Naive thymus-derived CD8-positive, alpha-beta T cell (primary cell): Measurements from ENCODE around the gene PNMA6A. TPM values are rescaled to one million over a fixed set of nuclear protein-coding genes. Genes with fewer than 3 reads are reported as not detected.
"Not testable (repeated sequence)": the region's sequence is repeated elsewhere in the genome, so short reads cannot be mapped to it uniquely, and the experiment has no call there.

Experiments
- ATAC-seq, 2 donors: fragments of 150-1000 bp; cut with Tn5 transposase in 1 of 2; sonication (Bioruptor Pico), chemical (Tn5 transposase) in 1 of 2; 1 replicate in 1 of 2; 2 replicates in 1 of 2; pipeline ENCODE4 v1.10.0; 2021; ENCODE audit warnings: mild to moderate bottlenecking in 2 of 2, moderate library complexity in 2 of 2
- POLR2A ChIA-PET: fragments of 350-600 bp; sonication (Branson Sonifier 250); formaldehyde crosslinking; loops from one replicate; lab custom pipeline; 2021; ENCODE audit warnings: antibody characterized with exemption; lab: Charles Lee
- DNase-seq, 10 donors: peaks; one replicate each; pipeline versions ENCODE4 v3.0.0 to v3.0.0-alpha.2; 2020 to 2022
- H3K27ac Mint-ChIP-seq, 10 donors: one replicate each; pipeline ENCODE4 v1.8.0; 2020 to 2022; ENCODE audit warnings: mild to moderate bottlenecking in 10 of 10, mixed read lengths in 10 of 10, moderate library complexity in 4 of 10, inconsistent platforms in 1 of 10
- H3K27me3 Mint-ChIP-seq, 5 donors: one replicate each; pipeline ENCODE4 v1.8.0; 2021 to 2022; ENCODE audit warnings: mixed read lengths in 5 of 5
- H3K36me3 Mint-ChIP-seq, 3 donors: one replicate each; pipeline ENCODE4 v1.8.0; 2020 to 2022; ENCODE audit warnings: mixed read lengths in 3 of 3, mild to moderate bottlenecking in 2 of 3, inconsistent platforms in 1 of 3
- H3K4me1 Mint-ChIP-seq, 4 donors: one replicate each; pipeline ENCODE4 v1.8.0; 2021 to 2022; ENCODE audit warnings: mixed read lengths in 4 of 4
- H3K4me3 Mint-ChIP-seq, 10 donors: one replicate each; pipeline ENCODE4 v1.8.0; 2020 to 2022; ENCODE audit warnings: mild to moderate bottlenecking in 10 of 10, mixed read lengths in 10 of 10, moderate library complexity in 6 of 10, inconsistent platforms in 1 of 10
- H3K9me3 Mint-ChIP-seq, 9 donors: one replicate each; pipeline ENCODE4 v1.8.0; 2020 to 2022; ENCODE audit warnings: mixed read lengths in 9 of 9, mild to moderate bottlenecking in 3 of 9, inconsistent platforms in 1 of 9, moderate library complexity in 1 of 9
- polyA plus RNA-seq, 3 donors: library from polyadenylated mRNA; unstranded; fragments of 300-500 nt; fragmentation: Illumina TruSeq; gene quantifications; one replicate each; pipeline ENCODE4 v1.2.3, GENCODE V29; 2021
- total RNA-seq, 8 experiments: library from RNA in 2 of 8; stranded (reverse) in 2 of 8; gene quantifications; one replicate each; pipeline ENCODE4 v1.2.3 and lab custom pipeline; 2021 to 2026

The PNMA6A gene
- total and polyA plus RNA-seq, 5 experiments from 2014 or later: 0.55 to 0.75 TPM; not detected in 3

GRCh38 chrX:153059191-153060094, 12.8 kb upstream of the PNMA6A start:
- peaks cover 0 to 4% (median 3%) of the 10 kb centered on the region in 4 donors for H3K4me1 Mint-ChIP-seq

GRCh38 chrX:153060095-153060445, 12.2 kb upstream of the PNMA6A start:
- peaks cover 0 to 9% (median 2%) of the 10 kb centered on the region in 5 donors for H3K27me3 Mint-ChIP-seq
- H3K9me3 Mint-ChIP-seq: no peaks in the 10 kb centered on the region
- no peak overlapping the region for H3K27ac Mint-ChIP-seq
- H3K36me3 Mint-ChIP-seq: peaks cover 0 to 2% (median 0%) of the 10 kb centered on the region in 3 donors
- H3K4me3 Mint-ChIP-seq: no peak overlapping the region
- ATAC-seq: no peak
- no peak for DNase-seq
- H3K4me1 Mint-ChIP-seq: peaks cover 0 to 4% (median 3%) of the 10 kb centered on the region in 4 donors
- POLR2A ChIA-PET: no interaction called here

More at GRCh38 chrX:153059191-153060094, 12.8 kb upstream of the PNMA6A start:
- H3K27ac Mint-ChIP-seq: peak overlapping the region in 1 of 10 donors; percentile 2
- POLR2A ChIA-PET: no interaction called here
- H3K27me3 Mint-ChIP-seq: peaks cover 0 to 9% (median 2%) of the 10 kb centered on the region in 5 donors
- peaks cover 0 to 4% (median 0%) of the 10 kb centered on the region in 3 donors for H3K36me3 Mint-ChIP-seq
- H3K9me3 Mint-ChIP-seq: no peaks in the 10 kb centered on the region
- DNase-seq: no peak
- no peak for ATAC-seq
- no peak overlapping the region for H3K4me3 Mint-ChIP-seq

GRCh38 chrX:153061732-153062131, 10.5 kb upstream of the PNMA6A start:
- Mint-ChIP-seq H3K27me3 (peaks cover 0 to 9% (median 2%) of the 10 kb centered on the region in 5 donors), H3K9me3 (no peaks in the 10 kb centered on the region), H3K36me3 (peaks cover 0 to 2% (median 0%) of the 10 kb centered on the region in 3 donors), H3K27ac (no peak overlapping the region), H3K4me1 (peaks cover 0 to 4% (median 3%) of the 10 kb centered on the region in 4 donors), H3K4me3 (no peak overlapping the region)
- no peak for ATAC-seq
- no peak for DNase-seq
- POLR2A ChIA-PET: no interaction called here

GRCh38 chrX:153063315-153063714, 8.9 kb upstream of the PNMA6A start:
- POLR2A ChIA-PET: no interaction called here
- no peak for ATAC-seq
- no peak for DNase-seq
- Mint-ChIP-seq H3K4me1 (no peaks in the 10 kb centered on the region), H3K9me3 (no peaks in the 10 kb centered on the region), H3K4me3 (no peak overlapping the region), H3K27me3 (peaks cover 0 to under 1% (median 0%) of the 10 kb centered on the region in 5 donors), H3K27ac (no peak overlapping the region), H3K36me3 (no peaks in the 10 kb centered on the region)

GRCh38 chrX:153064061-153064460, 8.2 kb upstream of the PNMA6A start:
- no peaks in the 10 kb centered on the region for H3K4me1 Mint-ChIP-seq
- no peak for DNase-seq

GRCh38 chrX:153065389-153065788, 6.9 kb upstream of the PNMA6A start:
- POLR2A ChIA-PET: no interaction called here
- no peak for ATAC-seq
- no peaks in the 10 kb centered on the region for H3K4me1 Mint-ChIP-seq
- no peaks in the 10 kb centered on the region for H3K27me3 Mint-ChIP-seq
- no peaks in the 10 kb centered on the region for H3K36me3 Mint-ChIP-seq
- no peaks in the 10 kb centered on the region for H3K9me3 Mint-ChIP-seq
- H3K27ac Mint-ChIP-seq: no peak overlapping the region
- DNase-seq: no peak
- no peak overlapping the region for H3K4me3 Mint-ChIP-seq

More at GRCh38 chrX:153064061-153064460, 8.2 kb upstream of the PNMA6A start:
- Mint-ChIP-seq H3K27ac (no peak overlapping the region), H3K9me3 (no peaks in the 10 kb centered on the region), H3K4me3 (no peak overlapping the region), H3K27me3 (no peaks in the 10 kb centered on the region), H3K36me3 (no peaks in the 10 kb centered on the region)
- no peak for ATAC-seq
- POLR2A ChIA-PET: no interaction called here

GRCh38 chrX:153066402-153066801, 5.9 kb upstream of the PNMA6A start:
- H3K4me3 Mint-ChIP-seq, POLR2A ChIA-PET, H3K9me3 Mint-ChIP-seq, H3K36me3 Mint-ChIP-seq, H3K27me3 Mint-ChIP-seq, H3K27ac Mint-ChIP-seq, DNase-seq, ATAC-seq, H3K4me1 Mint-ChIP-seq: not testable (repeated sequence)

GRCh38 chrX:153073331-153073730, 1.1 kb downstream of the PNMA6A start:
- H3K27me3 Mint-ChIP-seq, H3K36me3 Mint-ChIP-seq, DNase-seq, H3K4me3 Mint-ChIP-seq, H3K27ac Mint-ChIP-seq, POLR2A ChIA-PET, ATAC-seq, H3K9me3 Mint-ChIP-seq, H3K4me1 Mint-ChIP-seq: not testable (repeated sequence)

GRCh38 chrX:153074262-153074899, 2.1 kb downstream of the PNMA6A start:
- H3K9me3 Mint-ChIP-seq: no peaks in the 10 kb centered on the region
- no peaks in the 10 kb centered on the region for H3K36me3 Mint-ChIP-seq
- no peak overlapping the region for H3K27ac Mint-ChIP-seq
- H3K4me1 Mint-ChIP-seq: no peaks in the 10 kb centered on the region
- peaks cover 0 to 6% (median 0%) of the 10 kb centered on the region in 5 donors for H3K27me3 Mint-ChIP-seq
- no peak for ATAC-seq
- no peak for DNase-seq
- POLR2A ChIA-PET: interaction anchor here (0.5 kb wide), 1 partner anchor 1880 kb away, joined by 3 read pairs; no protein-coding TSS in a partner anchor
- H3K4me3 Mint-ChIP-seq: peak overlapping the region in 2 of 10 donors; percentile 20 to 48

GRCh38 chrX:153074935-153075334, 2.7 kb downstream of the PNMA6A start:
- ATAC-seq (no peak), DNase-seq (no peak)
- Mint-ChIP-seq H3K36me3 (no peaks in the 10 kb centered on the region), H3K9me3 (no peaks in the 10 kb centered on the region), H3K4me3 (peak overlapping the region in 2 of 10 donors; percentile 12 to 48), H3K4me1 (no peaks in the 10 kb centered on the region), H3K27ac (no peak overlapping the region), H3K27me3 (peaks cover 0 to 6% (median 0%) of the 10 kb centered on the region in 5 donors)
- POLR2A ChIA-PET: no interaction called here

- POLR2A ChIA-PET: no interaction called here
- DNase-seq (no peak), ATAC-seq (no peak)
- peaks cover 0 to 6% (median 0%) of the 10 kb centered on the region in 5 donors for H3K27me3 Mint-ChIP-seq
- H3K27ac Mint-ChIP-seq: no peak overlapping the region
- no peaks in the 10 kb centered on the region for H3K4me1 Mint-ChIP-seq
- H3K36me3 Mint-ChIP-seq: no peaks in the 10 kb centered on the region
- no peaks in the 10 kb centered on the region for H3K9me3 Mint-ChIP-seq
- H3K4me3 Mint-ChIP-seq: no peak overlapping the region
Observed at GRCh38 chrX:153075366-153075765, 3.1 kb downstream of the PNMA6A start.

GRCh38 chrX:153077437-153078135, 5.3 kb downstream of the PNMA6A start:
- H3K36me3 Mint-ChIP-seq, H3K9me3 Mint-ChIP-seq, DNase-seq, H3K4me3 Mint-ChIP-seq, POLR2A ChIA-PET, H3K27me3 Mint-ChIP-seq, H3K27ac Mint-ChIP-seq, H3K4me1 Mint-ChIP-seq: not testable (repeated sequence)
- peak; percentile 85 to 92 for ATAC-seq
